ENCODE data around the gene CTNNA2.

DNA sequence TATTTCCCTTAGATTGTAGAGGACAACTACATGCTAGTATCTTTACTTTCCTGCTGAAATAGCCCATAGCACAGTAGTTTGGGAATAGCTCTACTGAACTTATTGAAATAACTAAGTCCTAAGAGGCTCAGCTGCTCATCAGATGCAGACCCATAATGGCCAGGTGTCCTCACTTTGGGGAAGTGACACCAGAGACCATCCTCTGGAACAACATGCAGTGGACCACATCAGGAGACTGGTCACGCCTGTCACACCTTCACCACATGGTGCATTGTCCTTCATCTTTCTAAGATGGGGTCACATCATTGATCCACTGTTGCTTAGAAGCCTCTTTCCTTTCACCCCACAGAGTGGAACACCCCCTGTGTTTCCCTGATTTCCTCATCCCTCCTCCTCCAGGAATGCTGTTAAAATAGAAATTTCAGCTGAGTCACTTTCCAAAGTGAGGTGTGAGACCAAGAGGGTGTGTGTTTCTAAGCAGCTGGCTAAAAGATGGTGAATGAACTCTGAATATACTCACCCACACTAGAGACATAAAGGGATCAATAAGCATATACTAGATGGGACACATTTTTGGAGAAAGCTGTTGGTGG lies 1006.9 kb downstream of the CTNNA2 start:
- TF ChIP-seq, protein P1, sequence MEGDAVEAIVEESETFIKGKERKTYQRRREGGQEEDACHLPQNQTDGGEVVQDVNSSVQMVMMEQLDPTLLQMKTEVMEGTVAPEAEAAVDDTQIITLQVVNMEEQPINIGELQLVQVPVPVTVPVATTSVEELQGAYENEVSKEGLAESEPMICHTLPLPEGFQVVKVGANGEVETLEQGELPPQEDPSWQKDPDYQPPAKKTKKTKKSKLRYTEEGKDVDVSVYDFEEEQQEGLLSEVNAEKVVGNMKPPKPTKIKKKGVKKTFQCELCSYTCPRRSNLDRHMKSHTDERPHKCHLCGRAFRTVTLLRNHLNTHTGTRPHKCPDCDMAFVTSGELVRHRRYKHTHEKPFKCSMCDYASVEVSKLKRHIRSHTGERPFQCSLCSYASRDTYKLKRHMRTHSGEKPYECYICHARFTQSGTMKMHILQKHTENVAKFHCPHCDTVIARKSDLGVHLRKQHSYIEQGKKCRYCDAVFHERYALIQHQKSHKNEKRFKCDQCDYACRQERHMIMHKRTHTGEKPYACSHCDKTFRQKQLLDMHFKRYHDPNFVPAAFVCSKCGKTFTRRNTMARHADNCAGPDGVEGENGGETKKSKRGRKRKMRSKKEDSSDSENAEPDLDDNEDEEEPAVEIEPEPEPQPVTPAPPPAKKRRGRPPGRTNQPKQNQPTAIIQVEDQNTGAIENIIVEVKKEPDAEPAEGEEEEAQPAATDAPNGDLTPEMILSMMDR (IDR thresholded peaks at IDR 0.05; ENCODE audit: control extremely low read depth in 1 of 3, insufficient read depth in 1 of 3, low read depth in 1 of 3, low read length in 3 of 3): no peak
- TF ChIP-seq POLR2A (IDR thresholded peaks at IDR 0.05; ENCODE audit: control extremely low read depth in 1 of 2, low read depth in 2 of 2, low read length in 2 of 2) (no peak), HDAC6 (IDR thresholded peaks at IDR 0.05; ENCODE audit: low read depth, low read length) (no peak), EP300 (IDR thresholded peaks at IDR 0.05; ENCODE audit: borderline replicate concordance in 1 of 2, low read depth in 2 of 2, low read length in 2 of 2) (no peak)

All from H1 (cell line).